ENCODE data around the gene PTPRG. TPM values are rescaled to one million over a fixed set of nuclear protein-coding genes. Genes with fewer than 3 reads are reported as not detected.

The PTPRG gene
- total RNA-seq, 1 experiment from 2014 or later, result 0.74 TPM

- ATAC-seq (no peak), DNase-seq (ENCODE audit: low read depth, low spot score) (no peak)
- Histone ChIP-seq H3K27me3 (ENCODE audit: control insufficient read depth, insufficient read depth, low read length) (no peaks in the 10 kb centered on the region), H3K9me3 (ENCODE audit: control insufficient read depth, insufficient read depth, low read depth, low read length) (no peaks in the 10 kb centered on the region), H3K36me3 (ENCODE audit: control insufficient read depth, insufficient read depth, low read length) (no peaks in the 10 kb centered on the region), H3K27ac (ENCODE audit: low read length) (no peak overlapping the region), H3K4me3 (ENCODE audit: low read depth in 2 of 2, low read length in 2 of 2) (no peak overlapping the region), H3K4me1 (ENCODE audit: control insufficient read depth, insufficient read depth, low read length) (no peaks in the 10 kb centered on the region)
- CTCF ChIA-PET, result no interaction called here
- intact Hi-C loops (cut with micrococcal nuclease; ENCODE audit: unreplicated experiment), result no loop called here
- no TSS peak for BruUV-seq (replicated peaks)
- no peak for TF ChIP-seq TCF7L2 (IDR thresholded peaks at IDR 0.05; ENCODE audit: low read depth, low read length)
- TF ChIP-seq REST (IDR thresholded peaks at IDR 0.05; ENCODE audit: insufficient read depth in 1 of 2, low read depth in 2 of 2, low read length in 1 of 2), result no peak
- TF ChIP-seq SIN3A (IDR thresholded peaks at IDR 0.05; ENCODE audit: borderline replicate concordance, insufficient read depth, low read depth, low read length), result no peak
- TF ChIP-seq CTCF (IDR thresholded peaks at IDR 0.05), result no peak
- no peak for TF ChIP-seq POLR2AphosphoS5 (IDR thresholded peaks at IDR 0.05; ENCODE audit: low read depth, low read length)
- in situ Hi-C loops (cut with HindIII; ENCODE audit: low pct_unique_long_range_greater_than_20kb, low sequenced_read_pairs), result no loop called here
- POLR2A ChIA-PET, result no interaction called here
These were observed 44.3 kb downstream of the PTPRG start for GRCh38 chr3:61605589-61606175.

GRCh38 chr3:61606196-61606595 lies 44.8 kb downstream of the PTPRG start:
- Histone ChIP-seq H3K4me3 (ENCODE audit: low read depth in 2 of 2, low read length in 2 of 2) (no peak overlapping the region), H3K4me1 (ENCODE audit: control insufficient read depth, insufficient read depth, low read length) (no peaks in the 10 kb centered on the region), H3K9me3 (ENCODE audit: control insufficient read depth, insufficient read depth, low read depth, low read length) (no peaks in the 10 kb centered on the region), H3K36me3 (ENCODE audit: control insufficient read depth, insufficient read depth, low read length) (no peaks in the 10 kb centered on the region), H3K27ac (ENCODE audit: low read length) (no peak overlapping the region), H3K27me3 (ENCODE audit: control insufficient read depth, insufficient read depth, low read length) (no peaks in the 10 kb centered on the region)
- ChIA-PET POLR2A (no interaction called here), CTCF (no interaction called here)
- in situ Hi-C loops (cut with HindIII; ENCODE audit: low pct_unique_long_range_greater_than_20kb, low sequenced_read_pairs), result no loop called here
- ATAC-seq (no peak), DNase-seq (ENCODE audit: low read depth, low spot score) (no peak)
- intact Hi-C loops (cut with micrococcal nuclease; ENCODE audit: unreplicated experiment), result no loop called here
- TF ChIP-seq POLR2AphosphoS5 (IDR thresholded peaks at IDR 0.05; ENCODE audit: low read depth, low read length) (no peak), REST (IDR thresholded peaks at IDR 0.05; ENCODE audit: insufficient read depth in 1 of 2, low read depth in 2 of 2, low read length in 1 of 2) (no peak), SIN3A (IDR thresholded peaks at IDR 0.05; ENCODE audit: borderline replicate concordance, insufficient read depth, low read depth, low read length) (no peak), CTCF (IDR thresholded peaks at IDR 0.05) (no peak), TCF7L2 (IDR thresholded peaks at IDR 0.05; ENCODE audit: low read depth, low read length) (no peak)
- BruUV-seq (replicated peaks), result no TSS peak

Measured in Panc1 (cell line).